Stimulated activated CD4-positive, alpha-beta T cell treated with anti-CD3 and anti-CD28 coated beads, Interleukin-2, amount 100 ng/mL, for 4 hours (primary cell): Measurements from ENCODE around the gene ADAT3.
"Not testable (repeated sequence)": the region's sequence is repeated elsewhere in the genome, so short reads cannot be mapped to it uniquely, and the experiment has no call there.

ENCODE experiments used
- DNase-seq: peaks from one replicate; pipeline ENCODE4 v3.0.0-alpha.2; 2020; ENCODE audit warnings: low read depth

The ADAT3 gene

GRCh38 chr19:1882786-1883692 lies 22.2 kb upstream of the ADAT3 start:
- no peak for DNase-seq

DNA sequence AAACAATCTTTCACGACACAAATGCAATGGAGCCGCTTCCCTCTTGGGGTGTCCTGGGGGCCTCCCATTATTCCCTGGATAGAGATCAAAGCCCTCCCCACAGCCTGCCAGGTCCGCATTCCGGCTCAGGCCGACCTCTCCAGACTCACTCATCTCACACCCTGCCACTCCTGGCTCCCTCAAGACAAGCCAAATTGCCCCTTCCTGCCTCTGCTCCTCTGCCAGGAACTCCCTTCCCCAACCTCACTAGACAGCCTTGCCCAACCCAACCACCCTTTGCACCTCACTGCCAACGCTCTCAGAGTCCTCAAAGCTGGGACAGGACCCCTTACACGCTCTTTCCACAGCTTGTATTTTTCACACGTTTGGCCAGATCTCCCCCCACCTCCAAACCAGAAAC lies 21.4 kb upstream of the ADAT3 start:
- no peak for DNase-seq

GRCh38 chr19:1884291-1884718 lies 20.9 kb upstream of the ADAT3 start:
- no peak for DNase-seq

- no peak for DNase-seq
These were observed 20.4 kb upstream of the ADAT3 start for GRCh38 chr19:1884719-1885334.

GRCh38 chr19:1885398-1886119 lies 19.6 kb upstream of the ADAT3 start, which contains the start of gene ABHD17A:
TSS of gene ABHD17A (minus strand) at chr19:1885496. CDS start at chr19:1881566, 3,930 bp downstream.
- peak; percentile 92 for DNase-seq

GRCh38 chr19:1886360-1886759 lies 18.8 kb upstream of the ADAT3 start:
- DNase-seq, result not testable (repeated sequence)

DNA sequence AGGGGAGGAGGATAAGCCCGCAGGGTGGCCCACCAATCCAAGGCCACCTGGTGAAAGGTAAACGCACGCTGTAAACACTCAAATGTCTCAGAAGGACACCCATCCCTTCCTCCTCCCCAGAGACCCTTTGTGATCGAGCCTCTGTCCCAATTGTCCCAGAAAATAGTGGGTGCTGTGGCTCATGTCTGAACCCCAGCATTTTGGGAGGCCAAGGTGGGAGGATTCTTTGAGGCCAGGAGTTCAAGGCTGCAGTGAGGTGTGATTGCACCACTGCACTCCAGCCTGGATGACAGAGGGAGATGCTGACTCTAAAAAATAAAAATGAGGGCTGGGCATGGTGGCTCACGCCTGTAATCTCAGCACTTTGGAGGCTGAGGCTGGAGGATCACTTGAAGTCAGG lies 16.8 kb upstream of the ADAT3 start:
- DNase-seq, result no peak

- no peak for DNase-seq
These were observed 15.3 kb upstream of the ADAT3 start for GRCh38 chr19:1889907-1890306.

DNA sequence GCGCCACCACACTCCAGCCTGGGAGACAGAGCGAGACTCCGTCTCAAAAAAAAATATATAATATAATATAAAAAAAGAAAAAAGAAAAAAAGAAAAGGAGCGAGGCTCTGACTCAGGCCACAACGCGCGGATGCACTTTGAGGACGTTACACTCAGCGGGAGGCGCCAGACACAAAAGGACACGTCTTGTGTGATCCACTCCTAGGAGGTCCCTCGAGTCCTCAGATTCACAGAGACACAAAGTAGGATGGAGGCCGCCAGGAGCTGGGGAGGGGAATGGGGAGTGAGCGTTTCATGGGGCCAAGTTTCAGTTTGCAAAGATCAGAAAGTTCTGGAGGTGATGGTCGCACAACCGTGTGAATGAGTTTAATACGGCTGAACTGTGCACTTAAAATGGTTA lies 11.4 kb upstream of the ADAT3 start:
- no peak for DNase-seq

DNA sequence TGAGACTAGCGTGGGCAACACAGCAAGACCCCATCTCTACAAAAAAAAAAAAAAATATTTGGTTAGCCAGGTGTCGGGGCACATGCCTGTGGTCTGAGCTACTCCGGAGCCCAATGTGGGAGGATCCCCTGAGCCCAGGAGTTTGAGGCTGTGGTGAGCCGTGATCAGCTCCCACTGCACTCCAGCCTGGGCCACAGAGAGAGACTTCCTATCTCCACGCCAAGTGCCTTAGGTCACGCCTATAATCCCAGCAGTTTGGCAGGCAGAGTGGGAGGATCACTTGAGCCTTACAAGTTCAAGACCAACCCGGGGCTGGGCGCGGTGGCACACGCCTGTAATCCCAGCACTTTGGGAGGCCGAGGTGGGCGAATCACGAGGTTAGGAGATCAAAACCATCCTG lies 8.7 kb upstream of the ADAT3 start:
- DNase-seq, result no peak

GRCh38 chr19:1901940-1902404 lies 3.2 kb upstream of the ADAT3 start:
- DNase-seq, result no peak

GRCh38 chr19:1902923-1903322 lies 2.3 kb upstream of the ADAT3 start:
- DNase-seq, result no peak

DNA sequence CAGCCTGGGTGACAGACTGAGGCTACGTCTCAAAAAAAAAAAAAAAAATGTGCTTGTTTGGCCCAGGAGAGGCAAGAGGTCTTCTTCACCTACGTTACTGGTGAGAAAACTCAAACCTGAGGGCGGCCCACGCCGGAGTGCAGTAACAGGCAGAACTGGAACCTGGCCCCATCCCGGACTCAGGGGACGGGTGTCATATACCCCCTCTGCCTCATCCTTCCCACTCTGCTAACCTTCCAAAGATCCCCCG lies 414 bp upstream of the ADAT3 start:
- DNase-seq, result no peak

DNA sequence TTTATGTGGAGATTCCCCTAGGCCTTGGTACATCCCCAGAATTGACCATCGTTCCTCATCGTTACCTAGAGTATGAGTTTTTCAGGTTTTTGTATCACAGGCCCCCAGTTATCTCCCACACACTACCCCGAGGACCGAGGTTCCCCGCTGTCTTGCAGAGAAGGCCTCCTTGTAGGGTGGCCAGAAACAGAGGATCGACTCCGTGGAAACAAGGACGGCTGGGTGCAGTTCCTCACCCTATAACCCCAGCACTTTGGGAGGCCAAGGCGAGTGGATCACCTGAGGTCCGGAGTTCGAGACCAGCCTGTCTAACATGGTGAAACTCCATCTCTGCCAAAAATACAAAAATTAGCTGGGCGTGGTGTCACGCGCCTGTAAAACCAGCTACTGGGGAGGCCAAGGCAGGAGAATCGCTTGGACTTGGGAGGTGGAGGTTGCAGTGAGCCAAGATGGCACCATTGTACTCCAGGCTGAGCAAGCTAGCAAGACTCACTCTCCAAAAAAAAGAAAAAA lies 720 bp downstream of the ADAT3 start:
- no peak for DNase-seq

GRCh38 chr19:1906985-1907562 lies 1.9 kb downstream of the ADAT3 start:
- DNase-seq, result no peak

GRCh38 chr19:1907563-1908363 lies 2.6 kb downstream of the ADAT3 start:
- no peak for DNase-seq

DNA sequence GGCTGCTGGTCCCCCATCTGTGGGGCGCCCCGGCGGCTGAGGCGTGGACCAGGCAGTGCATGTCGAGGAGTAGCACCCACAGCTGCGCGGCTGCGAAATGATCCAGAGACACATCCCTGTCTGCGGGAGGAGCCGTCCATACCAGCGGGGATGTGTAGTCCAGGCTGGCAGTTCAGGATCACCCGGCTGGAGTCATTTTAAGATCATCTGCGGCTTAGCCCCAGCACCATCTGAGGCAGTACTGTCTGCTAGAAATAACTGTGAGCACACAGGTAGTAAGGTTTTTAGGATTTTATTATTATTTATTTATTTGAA lies 3.1 kb downstream of the ADAT3 start:
- DNase-seq, result no peak

- DNase-seq, result no peak
These were observed 4.5 kb downstream of the ADAT3 start for GRCh38 chr19:1909761-1910080.

DNA sequence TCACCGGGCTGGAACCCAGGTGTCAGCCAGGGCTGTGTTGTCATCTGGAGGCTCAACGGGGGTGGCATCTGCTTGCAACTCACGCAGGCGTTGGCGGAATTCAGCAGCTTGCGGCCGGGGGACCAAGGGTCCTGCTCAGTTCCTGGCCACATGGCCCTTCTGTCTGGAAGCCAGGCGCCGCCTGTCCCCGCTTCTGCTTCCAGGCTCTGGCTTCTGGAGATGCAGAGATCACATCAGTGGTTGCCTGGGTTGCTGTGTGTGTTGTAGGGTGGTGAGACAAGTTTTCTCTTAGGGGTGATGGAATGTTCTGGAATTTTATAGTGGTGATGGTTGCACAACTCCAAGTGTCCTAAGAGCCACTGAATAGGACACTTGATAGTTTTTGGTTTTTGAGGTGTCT lies 5.0 kb downstream of the ADAT3 start:
- DNase-seq, result no peak

DNA sequence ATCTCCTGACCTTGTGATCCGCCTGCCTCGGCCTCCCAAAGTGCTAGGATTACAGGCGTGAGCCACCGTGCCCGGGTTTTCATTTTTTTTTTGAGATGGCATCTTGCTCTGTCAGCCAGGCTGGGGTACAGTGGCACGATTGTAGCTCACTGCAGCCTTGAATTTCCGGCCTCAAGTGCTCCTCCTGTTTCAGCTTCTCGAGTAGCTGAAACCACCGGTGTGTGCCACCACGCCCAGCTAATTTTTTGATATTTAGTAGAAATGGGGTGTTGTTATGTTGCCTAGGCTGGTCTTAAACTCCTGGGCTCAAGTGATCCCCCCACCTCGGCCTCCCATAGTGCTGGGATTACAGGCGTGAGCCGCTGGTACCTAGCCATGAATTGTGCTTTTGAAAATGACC lies 5.9 kb downstream of the ADAT3 start:
- no peak for DNase-seq

DNA sequence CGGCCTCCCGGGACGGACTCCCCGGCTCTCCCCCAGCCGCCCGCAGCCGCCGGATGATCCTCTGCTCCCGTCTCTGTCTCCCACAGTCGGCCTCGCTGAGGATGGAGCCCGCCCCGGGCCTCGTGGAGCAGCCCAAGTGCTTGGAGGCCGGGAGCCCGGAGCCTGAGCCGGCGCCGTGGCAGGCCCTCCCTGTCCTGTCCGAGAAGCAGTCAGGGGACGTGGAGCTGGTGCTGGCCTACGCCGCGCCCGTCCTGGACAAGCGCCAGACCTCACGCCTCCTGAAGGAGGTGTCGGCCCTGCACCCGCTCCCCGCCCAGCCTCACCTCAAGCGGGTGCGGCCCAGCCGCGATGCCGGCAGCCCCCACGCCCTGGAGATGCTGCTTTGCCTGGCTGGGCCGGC lies 6.8 kb downstream of the ADAT3 start:
- no peak for DNase-seq
